GM12865 (cell line): ENCODE results near the gene KLHDC7B.

Experiments
- DNase-seq: peaks from one replicate; pipeline ENCODE4 v3.0.0; 2010; ENCODE audit warnings: low read depth
- H3K4me3 ChIP-seq: 2 replicates; pipeline ENCODE4 v1.5.1; 2011; ENCODE audit warnings: mild to moderate bottlenecking, low read depth, low read length, control low read depth
- CTCF ChIP-seq: IDR thresholded peaks from 2 replicates; pipeline ENCODE4 v1.5.1; 2011; ENCODE audit warnings: low read length, control low read depth, low read depth, inconsistent platforms; ENCODE audit not compliant: insufficient read depth; ENCODE audit errors: missing control alignments

The KLHDC7B gene

GRCh38 chr22:50562523-50563412 is 17.1 kb downstream of the KLHDC7B start, which contains the start of gene SYCE3:
Gene SYCE3 (minus strand): TSS chr22:50562919. CDS start chr22:50556405, 6,514 bp downstream.
- H3K4me3 ChIP-seq: peak within 1 kb of the TSS; percentile 81
- DNase-seq: peak; percentile 97
- peak; percentile 94 for TF ChIP-seq CTCF

- H3K4me3 ChIP-seq: peak overlapping the region; percentile 81
- TF ChIP-seq CTCF: no peak
- DNase-seq: no peak
Measured at GRCh38 chr22:50563413-50564160, 17.9 kb downstream of the KLHDC7B start.

- no peak for DNase-seq
- no peak overlapping the region for H3K4me3 ChIP-seq
- TF ChIP-seq CTCF: no peak
Measured at GRCh38 chr22:50564289-50564688, 18.6 kb downstream of the KLHDC7B start.

- TF ChIP-seq CTCF: no peak
- no peak for DNase-seq
- no peak overlapping the region for H3K4me3 ChIP-seq
Measured at GRCh38 chr22:50567721-50568252, 22.1 kb downstream of the KLHDC7B start.

- no peak for TF ChIP-seq CTCF
- DNase-seq: no peak
- no peak overlapping the region for H3K4me3 ChIP-seq
Measured at GRCh38 chr22:50568626-50569025, 22.9 kb downstream of the KLHDC7B start.

GRCh38 chr22:50569041-50569459 is 23.4 kb downstream of the KLHDC7B start:
- TF ChIP-seq CTCF: no peak
- H3K4me3 ChIP-seq: no peak overlapping the region
- no peak for DNase-seq
